ENCODE data around the gene CMYA5. TPM values are rescaled to one million over a fixed set of nuclear protein-coding genes. Genes with fewer than 3 reads are reported as not detected.

CMYA5 gene
- total RNA-seq, 1 donor from 2014 or later, result 0.36 TPM

GRCh38 chr5:79795764-79796398, 106.2 kb downstream of the CMYA5 start:
- no peak for ATAC-seq

GRCh38 chr5:79798893-79799590, 109.4 kb downstream of the CMYA5 start:
- ATAC-seq, result no peak

- ATAC-seq, result no peak
These were observed 111.6 kb downstream of the CMYA5 start for GRCh38 chr5:79800979-79801827.

- no peak for ATAC-seq
These were observed 112.8 kb downstream of the CMYA5 start for GRCh38 chr5:79802406-79802805.

GRCh38 chr5:79803007-79803406, 113.4 kb downstream of the CMYA5 start:
- ATAC-seq, result no peak

- no peak for ATAC-seq
These were observed 117.1 kb downstream of the CMYA5 start for GRCh38 chr5:79806741-79807140.

- ATAC-seq, result no peak
These were observed 120.1 kb downstream of the CMYA5 start for GRCh38 chr5:79809743-79810142.

GRCh38 chr5:79811081-79811480, 121.4 kb downstream of the CMYA5 start:
- ATAC-seq, result no peak

- ATAC-seq, result no peak
These were observed 122.3 kb downstream of the CMYA5 start for GRCh38 chr5:79811904-79812303.

- no peak for ATAC-seq
These were observed 125.1 kb downstream of the CMYA5 start for GRCh38 chr5:79814699-79815098.

- no peak for ATAC-seq
These were observed 126.4 kb downstream of the CMYA5 start for GRCh38 chr5:79816014-79816413.

- ATAC-seq, result no peak
These were observed 131.0 kb downstream of the CMYA5 start for GRCh38 chr5:79820648-79821047.

GRCh38 chr5:79824444-79824843, 134.8 kb downstream of the CMYA5 start:
- ATAC-seq, result no peak

GRCh38 chr5:79825802-79826201, 136.2 kb downstream of the CMYA5 start:
- ATAC-seq, result no peak

GRCh38 chr5:79827159-79827629, 137.6 kb downstream of the CMYA5 start:
- ATAC-seq, result no peak

GRCh38 chr5:79829260-79829659, 139.6 kb downstream of the CMYA5 start:
- peak; percentile 48 for ATAC-seq

GRCh38 chr5:79831381-79832309, 142.0 kb downstream of the CMYA5 start:
- no peak for ATAC-seq

- no peak for ATAC-seq
These were observed 143.3 kb downstream of the CMYA5 start for GRCh38 chr5:79832911-79833310.

- no peak for ATAC-seq
These were observed 144.6 kb downstream of the CMYA5 start for GRCh38 chr5:79834098-79834753.

- ATAC-seq, result no peak
These were observed 145.4 kb downstream of the CMYA5 start for GRCh38 chr5:79834754-79835714.
